ENCODE results near the gene APC2. TPM values are rescaled to one million over a fixed set of nuclear protein-coding genes. Genes with fewer than 3 reads are reported as not detected.
"Not testable (repeated sequence)": the region's sequence is repeated elsewhere in the genome, so short reads cannot be mapped to it uniquely, and the experiment has no call there.

Gene APC2
- total and polyA plus RNA-seq, 4 donors: 46.3 to 190 (median 125) TPM

GRCh38 chr19:1511318-1512317 lies 61.7 kb downstream of the APC2 start:
- Histone ChIP-seq H3K9me3 (ENCODE audit: control insufficient read depth, insufficient read depth, low read length) (no peaks in the 10 kb centered on the region), H3K27me3 (ENCODE audit: control insufficient read depth, insufficient read depth, low read length) (peaks cover 45% of the 10 kb centered on the region), H3K27ac (ENCODE audit: low read depth, low read length) (no peak overlapping the region), H3K36me3 (ENCODE audit: control insufficient read depth, insufficient read depth, low read length) (peaks cover 2% of the 10 kb centered on the region), H3K4me1 (ENCODE audit: control insufficient read depth, insufficient read depth, low read length) (peaks cover 29% of the 10 kb centered on the region), H3K4me3 (ENCODE audit: low read depth, low read length) (no peak overlapping the region)
- no peak for DNase-seq (ENCODE audit: low read depth in 4 of 6, low spot score in 6 of 6)
- 54% methylated on average over 19 of the region's 22 CpGs for WGBS (ENCODE audit: insufficient coverage)

DNA sequence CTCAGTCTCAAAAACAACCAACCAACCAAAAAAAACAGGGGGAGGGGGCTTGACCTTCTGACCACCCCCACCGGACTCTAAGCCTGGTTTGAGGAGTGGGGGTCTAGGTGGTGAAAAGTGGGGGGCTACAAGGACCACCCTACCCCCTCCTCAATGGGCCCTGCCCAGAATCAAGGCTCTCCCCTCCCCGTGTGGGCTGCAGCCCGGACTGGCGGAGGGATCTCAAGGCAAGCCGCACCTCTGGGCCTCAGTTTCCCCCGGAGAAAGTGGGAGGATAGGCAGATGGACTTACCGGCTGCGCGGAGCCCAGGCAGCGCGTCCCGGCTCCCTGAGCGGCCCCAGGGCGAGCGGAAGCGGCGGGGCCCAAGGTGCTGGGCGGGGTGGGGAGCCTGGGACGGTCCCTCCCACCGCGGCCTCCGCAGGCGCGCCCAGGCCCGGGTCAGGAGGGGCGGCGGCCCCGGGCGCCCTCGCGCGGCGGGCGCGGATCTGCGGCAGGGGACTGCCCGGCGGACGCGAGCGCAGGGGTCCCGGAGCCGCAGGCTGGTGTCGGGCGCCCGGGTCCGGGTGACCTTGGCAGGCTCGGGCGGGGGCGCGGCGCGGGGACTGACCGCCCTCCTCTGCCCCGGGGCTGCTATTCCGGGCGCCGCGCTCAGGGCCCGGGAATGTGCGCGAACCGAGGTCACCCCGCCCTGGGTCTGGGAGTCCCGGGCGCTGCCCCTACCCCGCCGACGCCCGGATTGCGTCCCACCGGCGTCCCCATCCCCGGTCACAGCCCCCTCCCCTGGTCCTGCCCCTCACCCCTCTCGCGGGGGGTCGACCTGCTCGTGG lies 63.0 kb downstream of the APC2 start, which contains the start of gene ADAMTSL5:
ADAMTSL5 (minus strand) TSS at position 349 of the 828 bp plus-strand sequence. CDS start 2,076 bp downstream, outside the sequence.
- WGBS (ENCODE audit: insufficient coverage): 2% methylated on average over 74 of the region's 78 CpGs
- no peak within 1 kb of the TSS for H3K4me3 ChIP-seq (ENCODE audit: low read depth, low read length)
- no peak for DNase-seq (ENCODE audit: low read depth in 4 of 6, low spot score in 6 of 6)
- H3K4me1 ChIP-seq (ENCODE audit: control insufficient read depth, insufficient read depth, low read length): peaks cover 19% of the 10 kb centered on the region
- H3K27me3 ChIP-seq (ENCODE audit: control insufficient read depth, insufficient read depth, low read length): peaks cover 45% of the 10 kb centered on the region
- peaks cover 2% of the 10 kb centered on the region for H3K36me3 ChIP-seq (ENCODE audit: control insufficient read depth, insufficient read depth, low read length)
- H3K9me3 ChIP-seq (ENCODE audit: control insufficient read depth, insufficient read depth, low read length): no peaks in the 10 kb centered on the region
- H3K27ac ChIP-seq (ENCODE audit: low read depth, low read length): no peak within 1 kb of the TSS

DNA sequence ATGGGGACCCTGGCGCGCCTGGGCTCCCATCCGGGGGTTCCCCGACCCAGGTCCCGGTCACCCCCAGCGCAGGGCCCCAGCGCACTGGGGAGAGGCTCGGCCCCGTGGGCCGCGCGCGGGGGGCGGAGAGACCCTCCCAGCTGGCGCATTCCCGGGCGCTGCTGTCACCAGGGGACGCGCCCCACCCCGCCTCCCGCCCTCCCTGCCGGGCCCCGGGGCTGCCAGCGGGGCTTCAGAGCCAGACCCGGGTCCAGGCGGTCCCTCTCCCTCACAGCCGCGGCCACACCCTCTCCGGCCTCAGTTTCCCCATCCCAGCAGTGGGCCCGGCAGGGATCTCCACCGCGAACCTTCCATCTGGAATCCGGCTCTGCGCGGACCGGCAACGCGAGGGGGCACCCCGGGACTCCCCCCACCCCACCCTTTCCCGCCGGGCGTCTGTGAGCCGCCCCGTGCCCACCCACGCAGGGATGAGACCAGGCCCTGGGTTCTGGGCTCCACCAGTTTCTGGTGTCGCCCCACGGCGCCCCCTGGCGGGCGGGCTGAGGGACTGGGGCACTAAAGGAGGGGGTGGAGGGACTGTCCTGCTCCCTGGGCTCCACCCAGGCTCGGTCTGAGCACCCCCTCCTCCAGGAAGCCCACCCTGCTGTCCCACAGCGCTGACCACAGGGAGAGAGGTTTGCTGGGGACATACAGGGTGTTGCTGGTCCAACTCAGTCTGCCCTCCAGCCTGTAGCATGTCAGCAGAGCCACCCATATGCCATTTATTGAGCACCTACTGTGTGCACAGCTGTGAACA lies 63.8 kb downstream of the APC2 start:
- WGBS (ENCODE audit: insufficient coverage): 9% methylated on average over 38 of the region's 52 CpGs
- peaks cover 12% of the 10 kb centered on the region for H3K4me1 ChIP-seq (ENCODE audit: control insufficient read depth, insufficient read depth, low read length)
- DNase-seq (ENCODE audit: low read depth in 4 of 6, low spot score in 6 of 6): no peak
- H3K27ac ChIP-seq (ENCODE audit: low read depth, low read length): no peak overlapping the region
- H3K9me3 ChIP-seq (ENCODE audit: control insufficient read depth, insufficient read depth, low read length): no peaks in the 10 kb centered on the region
- H3K4me3 ChIP-seq (ENCODE audit: low read depth, low read length): no peak overlapping the region
- peaks cover 2% of the 10 kb centered on the region for H3K36me3 ChIP-seq (ENCODE audit: control insufficient read depth, insufficient read depth, low read length)
- H3K27me3 ChIP-seq (ENCODE audit: control insufficient read depth, insufficient read depth, low read length): peaks cover 45% of the 10 kb centered on the region

- 67% methylated on average over 8 of the region's 10 CpGs for WGBS (ENCODE audit: insufficient coverage)
- H3K4me3 ChIP-seq (ENCODE audit: low read depth, low read length): no peak overlapping the region
- DNase-seq (ENCODE audit: low read depth in 4 of 6, low spot score in 6 of 6): no peak
- peaks cover 45% of the 10 kb centered on the region for H3K27me3 ChIP-seq (ENCODE audit: control insufficient read depth, insufficient read depth, low read length)
- no peaks in the 10 kb centered on the region for H3K9me3 ChIP-seq (ENCODE audit: control insufficient read depth, insufficient read depth, low read length)
- H3K36me3 ChIP-seq (ENCODE audit: control insufficient read depth, insufficient read depth, low read length): peaks cover 2% of the 10 kb centered on the region
- peaks cover 11% of the 10 kb centered on the region for H3K4me1 ChIP-seq (ENCODE audit: control insufficient read depth, insufficient read depth, low read length)
- no peak overlapping the region for H3K27ac ChIP-seq (ENCODE audit: low read depth, low read length)
Observed at GRCh38 chr19:1514295-1514661, 64.4 kb downstream of the APC2 start.

- WGBS (ENCODE audit: insufficient coverage): 64% methylated on average over 7 of the region's 14 CpGs
- DNase-seq (ENCODE audit: low read depth in 4 of 6, low spot score in 6 of 6): no peak
- Histone ChIP-seq H3K4me3 (ENCODE audit: low read depth, low read length) (no peak overlapping the region), H3K4me1 (ENCODE audit: control insufficient read depth, insufficient read depth, low read length) (peaks cover 10% of the 10 kb centered on the region), H3K9me3 (ENCODE audit: control insufficient read depth, insufficient read depth, low read length) (no peaks in the 10 kb centered on the region), H3K27me3 (ENCODE audit: control insufficient read depth, insufficient read depth, low read length) (peaks cover 43% of the 10 kb centered on the region), H3K36me3 (ENCODE audit: control insufficient read depth, insufficient read depth, low read length) (peaks cover 2% of the 10 kb centered on the region), H3K27ac (ENCODE audit: low read depth, low read length) (no peak overlapping the region)
Observed at GRCh38 chr19:1514986-1515721, 65.2 kb downstream of the APC2 start.

- Histone ChIP-seq H3K27me3 (ENCODE audit: control insufficient read depth, insufficient read depth, low read length) (peaks cover 33% of the 10 kb centered on the region), H3K4me3 (ENCODE audit: low read depth, low read length) (no peak overlapping the region), H3K4me1 (ENCODE audit: control insufficient read depth, insufficient read depth, low read length) (peaks cover 8% of the 10 kb centered on the region), H3K36me3 (ENCODE audit: control insufficient read depth, insufficient read depth, low read length) (peaks cover 2% of the 10 kb centered on the region), H3K27ac (ENCODE audit: low read depth, low read length) (no peak overlapping the region), H3K9me3 (ENCODE audit: control insufficient read depth, insufficient read depth, low read length) (no peaks in the 10 kb centered on the region)
- 62% methylated on average over 7 of the region's 8 CpGs for WGBS (ENCODE audit: insufficient coverage)
- no peak for DNase-seq (ENCODE audit: low read depth in 4 of 6, low spot score in 6 of 6)
Observed at GRCh38 chr19:1516395-1516753, 66.5 kb downstream of the APC2 start.

- WGBS (ENCODE audit: insufficient coverage): 89% methylated on average over 3 of the region's 4 CpGs
- Histone ChIP-seq H3K27ac (ENCODE audit: low read depth, low read length) (no peak overlapping the region), H3K4me3 (ENCODE audit: low read depth, low read length) (no peak overlapping the region), H3K4me1 (ENCODE audit: control insufficient read depth, insufficient read depth, low read length) (peaks cover 22% of the 10 kb centered on the region), H3K36me3 (ENCODE audit: control insufficient read depth, insufficient read depth, low read length) (no peaks in the 10 kb centered on the region), H3K27me3 (ENCODE audit: control insufficient read depth, insufficient read depth, low read length) (peaks cover 22% of the 10 kb centered on the region), H3K9me3 (ENCODE audit: control insufficient read depth, insufficient read depth, low read length) (no peaks in the 10 kb centered on the region)
- DNase-seq (ENCODE audit: low read depth in 4 of 6, low spot score in 6 of 6): no peak
Observed at GRCh38 chr19:1518471-1518870, 68.5 kb downstream of the APC2 start.

- H3K36me3 ChIP-seq (ENCODE audit: control insufficient read depth, insufficient read depth, low read length); DNase-seq (ENCODE audit: low read depth in 4 of 6, low spot score in 6 of 6); H3K9me3 ChIP-seq (ENCODE audit: control insufficient read depth, insufficient read depth, low read length); H3K4me3 ChIP-seq (ENCODE audit: low read depth, low read length); H3K27ac ChIP-seq (ENCODE audit: low read depth, low read length): not testable (repeated sequence)
- peaks cover 23% of the 10 kb centered on the region for H3K4me1 ChIP-seq (ENCODE audit: control insufficient read depth, insufficient read depth, low read length)
- WGBS (ENCODE audit: insufficient coverage): 78% methylated on average over 8 of the region's 8 CpGs
- H3K27me3 ChIP-seq (ENCODE audit: control insufficient read depth, insufficient read depth, low read length): peaks cover 17% of the 10 kb centered on the region
Observed at GRCh38 chr19:1519802-1520201, 69.9 kb downstream of the APC2 start.
